Measurements from ENCODE around the gene YDJC.

Gene YDJC

GRCh38 chr22:21659864-21660525 is 30.2 kb upstream of the YDJC start:
- TF ChIP-seq CTCF (IDR thresholded peaks at IDR 0.05) = no peak
- DNase-seq (ENCODE audit: low spot score) = no peak
- Histone ChIP-seq H3K27ac (no peak overlapping the region), H3K4me3 (no peak overlapping the region)

GRCh38 chr22:21657360-21658032 is 27.7 kb upstream of the YDJC start:
- no peak for TF ChIP-seq CTCF (IDR thresholded peaks at IDR 0.05)
- no peak overlapping the region for H3K27ac ChIP-seq
- no peak for DNase-seq (ENCODE audit: low spot score)
- H3K4me3 ChIP-seq = peak overlapping the region; percentile 80

- TF ChIP-seq CTCF (IDR thresholded peaks at IDR 0.05) = no peak
- Histone ChIP-seq H3K4me3 (peak overlapping the region; percentile 80), H3K27ac (no peak overlapping the region)
- no peak for DNase-seq (ENCODE audit: low spot score)
These were observed 27.2 kb upstream of the YDJC start for GRCh38 chr22:21657020-21657359.

- DNase-seq (ENCODE audit: low spot score) = no peak
- Histone ChIP-seq H3K4me3 (peak overlapping the region; percentile 86), H3K27ac (no peak overlapping the region)
- no peak for TF ChIP-seq CTCF (IDR thresholded peaks at IDR 0.05)
These were observed 23.0 kb upstream of the YDJC start for GRCh38 chr22:21652547-21653545.

GRCh38 chr22:21652010-21652546 is 22.3 kb upstream of the YDJC start:
- Histone ChIP-seq H3K27ac (no peak overlapping the region), H3K4me3 (peak overlapping the region; percentile 86)
- DNase-seq (ENCODE audit: low spot score) = peak; percentile 87
- TF ChIP-seq CTCF (IDR thresholded peaks at IDR 0.05) = no peak

GRCh38 chr22:21651521-21652009 is 21.7 kb upstream of the YDJC start:
- DNase-seq (ENCODE audit: low spot score) = no peak
- no peak for TF ChIP-seq CTCF (IDR thresholded peaks at IDR 0.05)
- Histone ChIP-seq H3K27ac (no peak overlapping the region), H3K4me3 (peak overlapping the region; percentile 86)

Measured in coronary artery (tissue), 2 donors.